ENCODE data around the gene KIAA1328. TPM values are rescaled to one million over a fixed set of nuclear protein-coding genes. Genes with fewer than 3 reads are reported as not detected.
A peak's percentile ranks its signal among the peaks of the same experiment; 100 is the strongest.

The KIAA1328 gene
- total and polyA plus RNA-seq, 9 of the 15 experiments (the other 6 are each of a cell fraction or from before 2014, with no cell fraction given) = 4.0 to 8.6 (median 7.4) TPM

DNA sequence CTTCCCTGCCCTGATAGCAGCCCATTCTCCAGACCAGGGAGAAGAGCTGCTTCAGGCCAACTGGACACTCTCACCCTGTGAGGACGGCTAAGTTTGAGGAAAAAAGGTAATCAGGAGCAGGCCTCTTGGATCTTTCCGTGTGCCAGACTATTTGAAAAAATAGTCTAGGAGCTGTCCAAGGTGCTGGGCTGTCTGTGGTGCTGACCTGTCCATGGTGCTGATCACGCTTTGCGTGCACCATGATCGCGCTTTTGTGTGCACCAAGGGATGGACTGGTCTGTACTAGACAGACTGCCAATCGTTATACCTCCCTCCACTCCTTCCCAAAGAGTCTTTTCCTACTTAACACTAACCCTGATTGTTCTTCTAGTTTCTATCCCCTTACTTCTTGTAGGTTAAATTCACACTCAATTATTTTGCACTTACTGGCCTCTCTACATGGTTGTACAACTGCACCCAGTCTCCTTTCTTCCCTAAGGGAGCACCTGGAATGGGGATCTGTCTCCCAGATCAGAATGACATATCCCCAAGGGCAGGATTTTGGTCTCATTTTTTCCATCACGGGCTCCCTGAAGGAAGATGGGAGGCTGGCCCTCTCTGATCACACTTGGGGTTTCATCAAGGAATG, 441.2 kb downstream of the KIAA1328 start (continued):
- TF ChIP-seq, protein P1, sequence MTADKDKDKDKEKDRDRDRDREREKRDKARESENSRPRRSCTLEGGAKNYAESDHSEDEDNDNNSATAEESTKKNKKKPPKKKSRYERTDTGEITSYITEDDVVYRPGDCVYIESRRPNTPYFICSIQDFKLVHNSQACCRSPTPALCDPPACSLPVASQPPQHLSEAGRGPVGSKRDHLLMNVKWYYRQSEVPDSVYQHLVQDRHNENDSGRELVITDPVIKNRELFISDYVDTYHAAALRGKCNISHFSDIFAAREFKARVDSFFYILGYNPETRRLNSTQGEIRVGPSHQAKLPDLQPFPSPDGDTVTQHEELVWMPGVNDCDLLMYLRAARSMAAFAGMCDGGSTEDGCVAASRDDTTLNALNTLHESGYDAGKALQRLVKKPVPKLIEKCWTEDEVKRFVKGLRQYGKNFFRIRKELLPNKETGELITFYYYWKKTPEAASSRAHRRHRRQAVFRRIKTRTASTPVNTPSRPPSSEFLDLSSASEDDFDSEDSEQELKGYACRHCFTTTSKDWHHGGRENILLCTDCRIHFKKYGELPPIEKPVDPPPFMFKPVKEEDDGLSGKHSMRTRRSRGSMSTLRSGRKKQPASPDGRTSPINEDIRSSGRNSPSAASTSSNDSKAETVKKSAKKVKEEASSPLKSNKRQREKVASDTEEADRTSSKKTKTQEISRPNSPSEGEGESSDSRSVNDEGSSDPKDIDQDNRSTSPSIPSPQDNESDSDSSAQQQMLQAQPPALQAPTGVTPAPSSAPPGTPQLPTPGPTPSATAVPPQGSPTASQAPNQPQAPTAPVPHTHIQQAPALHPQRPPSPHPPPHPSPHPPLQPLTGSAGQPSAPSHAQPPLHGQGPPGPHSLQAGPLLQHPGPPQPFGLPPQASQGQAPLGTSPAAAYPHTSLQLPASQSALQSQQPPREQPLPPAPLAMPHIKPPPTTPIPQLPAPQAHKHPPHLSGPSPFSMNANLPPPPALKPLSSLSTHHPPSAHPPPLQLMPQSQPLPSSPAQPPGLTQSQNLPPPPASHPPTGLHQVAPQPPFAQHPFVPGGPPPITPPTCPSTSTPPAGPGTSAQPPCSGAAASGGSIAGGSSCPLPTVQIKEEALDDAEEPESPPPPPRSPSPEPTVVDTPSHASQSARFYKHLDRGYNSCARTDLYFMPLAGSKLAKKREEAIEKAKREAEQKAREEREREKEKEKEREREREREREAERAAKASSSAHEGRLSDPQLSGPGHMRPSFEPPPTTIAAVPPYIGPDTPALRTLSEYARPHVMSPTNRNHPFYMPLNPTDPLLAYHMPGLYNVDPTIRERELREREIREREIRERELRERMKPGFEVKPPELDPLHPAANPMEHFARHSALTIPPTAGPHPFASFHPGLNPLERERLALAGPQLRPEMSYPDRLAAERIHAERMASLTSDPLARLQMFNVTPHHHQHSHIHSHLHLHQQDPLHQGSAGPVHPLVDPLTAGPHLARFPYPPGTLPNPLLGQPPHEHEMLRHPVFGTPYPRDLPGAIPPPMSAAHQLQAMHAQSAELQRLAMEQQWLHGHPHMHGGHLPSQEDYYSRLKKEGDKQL (CRISPR knock-in tag; IDR thresholded peaks at IDR 0.05; ENCODE audit: borderline replicate concordance) = peak; percentile 98
- TF ChIP-seq AFF4 (CRISPR knock-in tag; IDR thresholded peaks at IDR 0.05) = peak; percentile 99
- TF ChIP-seq, protein P2, sequence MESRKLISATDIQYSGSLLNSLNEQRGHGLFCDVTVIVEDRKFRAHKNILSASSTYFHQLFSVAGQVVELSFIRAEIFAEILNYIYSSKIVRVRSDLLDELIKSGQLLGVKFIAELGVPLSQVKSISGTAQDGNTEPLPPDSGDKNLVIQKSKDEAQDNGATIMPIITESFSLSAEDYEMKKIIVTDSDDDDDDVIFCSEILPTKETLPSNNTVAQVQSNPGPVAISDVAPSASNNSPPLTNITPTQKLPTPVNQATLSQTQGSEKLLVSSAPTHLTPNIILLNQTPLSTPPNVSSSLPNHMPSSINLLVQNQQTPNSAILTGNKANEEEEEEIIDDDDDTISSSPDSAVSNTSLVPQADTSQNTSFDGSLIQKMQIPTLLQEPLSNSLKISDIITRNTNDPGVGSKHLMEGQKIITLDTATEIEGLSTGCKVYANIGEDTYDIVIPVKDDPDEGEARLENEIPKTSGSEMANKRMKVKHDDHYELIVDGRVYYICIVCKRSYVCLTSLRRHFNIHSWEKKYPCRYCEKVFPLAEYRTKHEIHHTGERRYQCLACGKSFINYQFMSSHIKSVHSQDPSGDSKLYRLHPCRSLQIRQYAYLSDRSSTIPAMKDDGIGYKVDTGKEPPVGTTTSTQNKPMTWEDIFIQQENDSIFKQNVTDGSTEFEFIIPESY (CRISPR knock-in tag; IDR thresholded peaks at IDR 0.05) = peak; percentile 89
- TF ChIP-seq VEZF1 (CRISPR knock-in tag; IDR thresholded peaks at IDR 0.05) = peak; percentile 77
- TF ChIP-seq NBN (IDR thresholded peaks at IDR 0.05; ENCODE audit: low read depth) = no peak
- TF ChIP-seq, protein P3, sequence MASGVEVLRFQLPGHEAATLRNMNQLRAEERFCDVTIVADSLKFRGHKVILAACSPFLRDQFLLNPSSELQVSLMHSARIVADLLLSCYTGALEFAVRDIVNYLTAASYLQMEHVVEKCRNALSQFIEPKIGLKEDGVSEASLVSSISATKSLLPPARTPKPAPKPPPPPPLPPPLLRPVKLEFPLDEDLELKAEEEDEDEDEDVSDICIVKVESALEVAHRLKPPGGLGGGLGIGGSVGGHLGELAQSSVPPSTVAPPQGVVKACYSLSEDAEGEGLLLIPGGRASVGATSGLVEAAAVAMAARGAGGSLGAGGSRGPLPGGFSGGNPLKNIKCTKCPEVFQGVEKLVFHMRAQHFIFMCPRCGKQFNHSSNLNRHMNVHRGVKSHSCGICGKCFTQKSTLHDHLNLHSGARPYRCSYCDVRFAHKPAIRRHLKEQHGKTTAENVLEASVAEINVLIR (CRISPR knock-in tag; IDR thresholded peaks at IDR 0.05) = no peak; the same call in 1 of the 2 replicates
- peak; percentile 99 for TF ChIP-seq MIER1 (IDR thresholded peaks at IDR 0.05; ENCODE audit: low read depth)
- peak; percentile 99 for TF ChIP-seq NCOA6 (IDR thresholded peaks at IDR 0.05)
- TF ChIP-seq MXI1 (IDR thresholded peaks at IDR 0.05; ENCODE audit: low read depth, low read length) = peak; percentile 83
- no peak for TF ChIP-seq PHB2 (IDR thresholded peaks at IDR 0.05; ENCODE audit: low read depth)
- no peak for TF ChIP-seq XRCC4 (IDR thresholded peaks at IDR 0.05; ENCODE audit: extremely low read depth, insufficient read depth, insufficient read length)

Data from K562 (cell line).